Activated T-helper 1 cell treated with anti-CD3 and anti-CD28 coated beads, Interleukin-2, amount 50 U/mL, for 16 hours (primary cell): ENCODE data around the gene PTN.

Experiments used
- DNase-seq, 2 donors: peaks; one replicate each; pipeline ENCODE4 v3.0.0-alpha.2; 2020; ENCODE audit warnings: low read depth in 1 of 2, low spot score in 1 of 2

The PTN gene

DNA sequence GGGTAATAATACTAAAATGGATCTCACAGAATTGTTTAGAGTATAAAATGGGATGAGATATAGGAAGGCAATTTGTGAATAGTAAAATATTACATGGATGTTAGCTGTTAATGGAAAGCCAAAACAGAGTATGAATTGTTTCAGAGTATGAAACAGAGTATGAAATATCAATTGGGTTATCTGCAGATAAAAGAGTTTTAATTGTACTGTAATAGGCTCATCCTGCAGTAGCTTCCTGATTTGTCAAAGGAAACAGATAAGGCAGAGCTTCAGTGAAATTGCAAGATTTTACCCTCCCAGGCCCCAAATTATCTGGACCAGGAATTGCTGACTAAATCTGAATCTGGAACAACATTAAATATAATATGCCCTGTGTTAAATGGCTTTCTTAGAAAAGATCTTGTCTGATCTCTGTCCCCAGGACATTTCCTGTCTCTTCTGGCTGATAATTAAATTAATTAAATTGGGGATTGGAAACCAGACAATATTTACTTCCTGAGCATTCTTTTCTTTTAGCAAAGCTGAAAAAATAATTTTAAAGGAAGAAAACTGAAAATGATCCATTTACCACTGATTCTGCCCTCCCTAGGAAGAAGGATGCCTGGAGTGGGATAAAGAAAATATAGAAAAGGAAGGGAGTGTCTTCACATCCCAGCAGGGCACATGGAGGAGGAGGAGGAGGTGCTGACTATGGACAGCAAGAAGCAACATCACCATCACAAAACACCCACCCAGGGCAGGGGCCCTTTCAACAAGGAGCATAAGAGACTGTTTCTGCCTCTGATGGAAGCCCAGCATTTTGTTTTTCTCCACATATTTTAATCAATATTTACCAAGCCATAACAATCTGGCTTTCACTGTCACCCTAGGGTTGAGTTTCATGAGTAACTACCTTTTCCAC is 18.5 kb downstream of the PTN start:
- DNase-seq: no peak

GRCh38 chr7:137316648-137317353 is 26.7 kb downstream of the PTN start:
- no peak for DNase-seq

GRCh38 chr7:137313201-137313600 is 30.3 kb downstream of the PTN start:
- DNase-seq: no peak

GRCh38 chr7:137306748-137307147 is 36.8 kb downstream of the PTN start:
- no peak for DNase-seq

DNA sequence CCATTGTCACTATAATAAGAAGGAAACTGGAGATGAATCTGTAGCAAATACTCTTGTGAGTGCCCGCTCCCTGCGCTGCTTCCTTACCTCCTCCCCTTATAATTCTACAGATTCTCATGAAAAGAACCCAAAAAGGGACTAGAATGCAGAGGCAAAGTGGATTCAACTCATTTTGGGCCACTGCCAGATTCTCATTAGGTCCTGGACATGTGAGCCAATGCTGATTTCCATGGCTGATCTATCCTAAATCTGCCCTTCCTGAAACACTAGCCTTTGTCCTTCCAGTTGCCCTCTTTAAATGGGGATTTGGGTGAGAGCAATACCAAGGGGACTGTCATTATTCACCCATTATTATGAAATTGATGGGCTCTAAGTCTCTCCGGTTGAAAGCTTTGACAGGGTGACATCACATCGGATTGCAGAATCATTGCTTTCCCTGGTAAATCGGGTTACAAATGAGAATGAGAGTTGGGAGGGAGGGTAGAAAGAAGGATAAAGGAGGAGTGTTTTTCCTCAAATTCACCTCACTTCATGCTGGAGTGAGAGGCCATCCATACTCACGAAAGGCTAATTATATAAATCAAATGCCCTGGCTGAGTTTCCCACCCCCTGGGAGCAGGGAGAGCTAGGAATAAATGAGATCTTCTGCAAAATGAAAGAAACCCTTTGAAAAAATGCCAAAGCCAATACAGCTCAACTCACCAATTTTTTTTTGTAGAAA is 37.5 kb downstream of the PTN start:
- no peak for DNase-seq

GRCh38 chr7:137304624-137305235 is 38.8 kb downstream of the PTN start:
- DNase-seq: no peak

DNA sequence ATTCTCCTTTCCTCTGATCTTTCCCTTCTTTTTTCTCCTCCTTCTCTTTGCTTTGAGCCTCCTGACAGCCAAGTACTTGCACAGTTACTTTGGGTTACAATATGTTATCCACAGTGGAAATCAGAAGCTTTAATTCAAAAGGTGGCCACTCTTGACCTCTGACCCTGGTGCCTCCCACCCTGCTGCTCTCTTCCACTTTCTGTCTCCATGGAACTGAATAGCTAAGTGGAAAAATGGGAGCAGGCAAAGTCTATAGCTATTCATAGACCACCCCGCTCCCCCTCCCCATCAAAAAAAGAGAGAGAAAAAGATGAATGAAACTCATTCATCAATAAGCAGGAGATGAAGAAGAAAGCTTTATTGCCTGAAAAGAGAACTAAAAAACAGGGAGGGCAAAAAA is 39.4 kb downstream of the PTN start:
- no peak for DNase-seq

GRCh38 chr7:137302081-137302480 is 41.5 kb downstream of the PTN start:
- DNase-seq: no peak

DNA sequence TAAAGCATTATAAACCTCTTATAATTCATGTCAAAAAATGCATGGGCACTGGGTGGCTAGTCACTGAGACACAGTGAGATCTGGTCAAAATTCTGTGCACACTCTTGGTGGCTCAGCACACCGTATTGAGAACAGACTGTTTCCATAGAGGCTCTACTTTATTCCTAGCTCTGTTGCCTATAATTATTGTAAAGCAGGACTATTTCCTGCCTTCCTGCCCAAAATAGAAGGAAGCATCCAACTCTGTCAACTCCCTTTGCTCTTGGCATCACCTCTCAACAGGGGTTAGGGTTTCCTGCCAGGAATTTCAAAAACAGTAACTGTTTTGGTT is 45.1 kb downstream of the PTN start:
- no peak for DNase-seq

GRCh38 chr7:137297551-137298463 is 45.7 kb downstream of the PTN start:
- no peak for DNase-seq

DNA sequence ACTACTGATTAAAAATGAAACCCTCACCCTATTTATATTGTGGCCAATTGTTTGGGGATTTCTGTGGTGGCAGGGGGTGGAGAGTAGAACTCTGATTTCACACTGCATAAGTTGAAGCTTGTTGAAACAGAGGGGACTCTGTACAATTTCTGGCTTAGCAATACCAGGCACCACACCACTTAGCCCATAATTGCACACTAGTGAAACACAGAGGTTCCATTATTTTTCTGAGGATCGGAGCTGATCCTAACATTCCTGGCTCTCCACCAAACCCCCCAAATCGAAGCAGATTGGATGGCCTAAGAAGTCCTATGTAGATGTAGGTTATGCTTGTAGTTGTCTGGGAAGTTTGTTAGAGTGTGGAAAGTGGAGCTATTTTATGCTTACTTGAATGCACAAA is 47.0 kb downstream of the PTN start:
- no peak for DNase-seq

GRCh38 chr7:137295739-137296324 is 47.7 kb downstream of the PTN start:
- DNase-seq: no peak

DNA sequence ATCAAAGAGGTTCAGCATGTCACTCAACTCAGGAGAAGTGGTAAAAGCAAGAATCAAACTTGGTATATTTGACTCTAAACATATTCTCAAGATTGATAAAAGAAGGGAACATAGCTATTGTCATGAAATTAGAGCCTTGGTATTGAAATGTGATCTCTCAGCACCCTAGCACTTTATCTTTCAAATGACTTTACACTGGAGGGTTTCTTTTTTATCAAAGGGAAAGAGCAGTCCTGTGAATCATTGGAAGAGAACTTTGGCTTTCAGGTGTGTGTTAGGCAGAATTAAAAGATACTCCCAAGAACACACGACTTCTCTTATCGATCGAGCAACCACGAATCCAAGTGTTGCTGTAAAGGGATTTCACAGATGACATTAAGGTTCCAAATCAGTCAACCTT is 54.4 kb downstream of the PTN start:
- DNase-seq: no peak

DNA sequence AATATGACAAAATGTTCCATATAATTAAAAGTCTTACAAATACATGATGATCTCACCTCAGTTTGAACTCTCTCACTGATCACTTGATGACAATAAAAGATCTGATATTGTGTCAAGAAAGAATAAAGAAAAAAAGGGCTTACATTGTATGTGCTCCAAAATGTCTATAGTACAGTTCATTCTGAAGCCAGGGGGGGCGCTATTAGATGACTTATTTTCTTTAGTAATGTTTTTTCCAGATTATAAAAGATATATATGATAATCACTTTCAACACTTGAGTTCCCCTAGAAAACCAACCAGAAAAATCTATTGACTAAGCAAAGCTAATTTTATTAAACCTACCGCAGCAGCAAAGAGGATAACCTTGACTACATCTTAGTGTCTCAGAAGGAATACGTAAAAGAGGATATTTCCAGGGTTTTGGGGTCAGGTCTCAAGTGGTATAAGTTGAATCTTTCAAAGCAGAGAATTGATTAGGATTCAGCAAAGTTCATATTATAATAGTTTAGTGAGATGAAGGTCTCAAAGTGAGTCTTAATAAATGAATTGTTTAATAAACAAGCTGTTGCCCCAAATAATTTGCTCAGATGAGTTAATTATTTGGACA is 55.8 kb downstream of the PTN start:
- DNase-seq: no peak

DNA sequence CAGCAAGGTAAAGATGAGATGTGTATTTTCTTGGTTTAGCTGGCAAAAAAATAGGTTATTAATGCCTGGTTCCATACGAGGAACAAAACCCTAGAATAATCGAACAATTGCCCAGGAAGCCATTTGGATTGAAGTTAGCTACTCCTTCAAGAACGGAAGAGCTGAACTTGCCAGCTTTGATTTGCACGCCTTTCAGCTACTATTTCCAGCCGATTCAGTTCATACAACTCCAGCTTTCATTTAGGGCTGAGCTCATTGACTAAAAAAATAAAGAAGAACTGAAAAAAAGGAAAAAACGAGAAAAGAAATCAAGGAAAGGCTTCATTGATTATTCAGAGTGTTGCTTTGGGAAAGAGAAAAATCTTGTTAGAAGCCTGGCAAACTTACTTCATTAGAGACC is 60.4 kb downstream of the PTN start:
- DNase-seq: no peak

GRCh38 chr7:137282043-137282442 is 61.5 kb downstream of the PTN start:
- no peak for DNase-seq

GRCh38 chr7:137276189-137276588 is 67.3 kb downstream of the PTN start:
- no peak for DNase-seq

- no peak for DNase-seq
These were observed 71.3 kb downstream of the PTN start for GRCh38 chr7:137272249-137272648.

GRCh38 chr7:137269240-137269639 is 74.3 kb downstream of the PTN start:
- DNase-seq: no peak
